ENCODE measurements around the gene ATP8B3.

The ATP8B3 gene

DNA sequence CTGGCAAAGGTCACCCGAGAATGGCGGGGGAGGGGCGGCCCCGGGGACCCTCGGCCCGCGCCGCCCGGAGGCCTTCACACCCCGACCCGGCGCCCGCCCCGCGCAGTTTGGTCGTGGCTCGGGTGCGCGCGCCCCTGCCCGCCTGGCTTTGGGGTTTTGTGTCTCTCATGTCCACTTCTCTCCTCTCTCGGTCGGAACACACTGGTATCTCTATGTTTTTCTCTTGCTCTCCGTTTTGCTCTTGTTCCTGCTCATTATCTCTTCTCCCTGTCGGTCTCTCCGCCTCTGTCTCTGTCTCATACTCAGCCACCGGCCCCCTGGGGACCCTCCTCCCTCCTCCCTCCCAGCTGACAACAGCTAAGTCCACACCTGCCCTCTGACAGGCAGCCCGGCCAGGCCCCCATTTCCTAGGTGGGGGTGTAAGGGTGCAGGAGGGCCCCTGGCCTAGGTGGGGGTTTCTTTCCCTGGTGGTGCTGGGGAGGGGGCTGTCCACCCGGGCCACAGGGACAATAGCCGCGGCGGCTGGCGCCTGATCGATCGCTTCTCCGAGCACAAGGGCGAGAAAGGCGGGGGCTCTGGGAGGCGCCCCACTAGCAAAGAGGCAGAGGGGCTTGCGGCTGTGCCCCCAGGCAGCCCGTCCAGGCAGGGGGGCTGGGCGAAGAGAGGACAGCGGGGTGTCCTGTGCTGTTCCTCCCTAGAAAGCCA, 56.5 kb downstream of the ATP8B3 start:
- TF ChIP-seq SIN3A (IDR thresholded peaks at IDR 0.05; ENCODE audit: borderline replicate concordance, insufficient read depth, low read length) (no peak), TAF1 (IDR thresholded peaks at IDR 0.05; ENCODE audit: borderline replicate concordance, insufficient read depth, low read length) (no peak)

DNA sequence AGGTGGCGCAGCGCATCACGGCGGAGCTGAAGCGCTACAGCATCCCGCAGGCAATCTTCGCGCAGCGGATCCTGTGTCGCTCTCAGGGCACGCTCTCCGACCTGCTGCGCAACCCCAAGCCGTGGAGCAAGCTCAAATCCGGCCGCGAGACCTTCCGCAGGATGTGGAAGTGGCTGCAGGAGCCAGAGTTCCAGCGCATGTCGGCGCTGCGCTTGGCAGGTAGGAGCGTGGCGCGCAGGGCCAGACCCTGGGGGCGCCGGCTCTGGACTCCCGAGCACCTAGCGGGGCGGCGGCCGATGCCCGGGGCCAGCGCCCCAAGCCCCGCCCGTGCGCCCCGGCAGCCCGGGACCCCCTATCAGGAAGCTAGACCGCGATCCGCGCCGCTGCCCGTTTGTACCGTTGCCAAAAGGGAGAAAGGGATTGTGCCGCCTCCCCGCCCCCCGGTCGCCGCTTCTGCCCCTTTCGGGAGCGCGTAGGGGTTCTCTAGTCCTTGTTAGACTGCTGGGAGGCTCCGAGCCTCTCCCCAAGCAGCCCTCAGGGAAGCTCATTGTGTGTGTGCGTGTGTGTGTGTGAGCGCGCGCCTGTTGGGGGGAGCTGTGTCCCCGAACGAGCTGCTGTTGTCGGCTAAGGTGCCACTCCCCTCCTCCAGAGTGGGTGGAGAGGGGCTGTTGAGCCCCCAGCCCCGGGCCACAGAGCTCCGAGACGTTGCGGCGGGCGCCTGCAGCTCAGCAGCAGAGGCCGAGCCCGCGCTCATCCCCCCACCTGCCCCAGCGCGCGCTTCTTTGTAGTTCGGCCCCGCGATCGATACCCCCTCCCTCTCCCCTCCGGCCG, 57.2 kb downstream of the ATP8B3 start:
- TF ChIP-seq SIN3A (IDR thresholded peaks at IDR 0.05; ENCODE audit: borderline replicate concordance, insufficient read depth, low read length) (no peak), REST (IDR thresholded peaks at IDR 0.05; ENCODE audit: insufficient read depth in 1 of 2, low read depth in 2 of 2, low read length in 2 of 2) (no peak), FOXP2 (optimal IDR thresholded peaks at IDR 0.05; ENCODE audit: borderline replicate concordance, extremely low read depth, extremely low read length, insufficient read depth) (no peak), TAF1 (IDR thresholded peaks at IDR 0.05; ENCODE audit: borderline replicate concordance, insufficient read depth, low read length) (no peak), POLR2AphosphoS5 (IDR thresholded peaks at IDR 0.05; ENCODE audit: low read depth, low read length) (no peak)

DNA sequence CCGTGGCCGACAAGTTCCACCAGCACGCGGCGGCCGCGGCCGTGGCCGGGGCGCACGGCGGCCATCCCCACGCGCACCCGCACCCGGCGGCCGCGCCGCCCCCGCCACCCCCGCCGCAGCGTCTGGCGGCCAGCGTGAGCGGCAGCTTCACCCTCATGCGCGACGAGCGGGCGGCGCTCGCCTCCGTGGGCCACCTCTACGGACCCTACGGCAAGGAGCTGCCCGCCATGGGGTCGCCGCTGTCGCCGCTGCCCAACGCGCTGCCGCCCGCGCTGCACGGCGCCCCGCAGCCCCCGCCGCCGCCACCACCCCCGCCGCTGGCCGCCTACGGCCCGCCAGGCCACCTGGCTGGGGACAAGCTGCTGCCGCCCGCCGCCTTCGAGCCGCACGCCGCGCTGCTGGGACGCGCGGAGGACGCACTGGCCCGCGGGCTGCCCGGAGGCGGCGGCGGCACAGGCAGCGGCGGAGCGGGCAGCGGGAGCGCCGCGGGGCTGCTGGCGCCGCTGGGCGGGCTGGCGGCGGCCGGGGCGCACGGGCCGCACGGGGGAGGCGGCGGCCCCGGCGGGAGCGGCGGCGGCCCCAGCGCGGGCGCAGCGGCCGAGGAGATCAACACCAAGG, 57.9 kb downstream of the ATP8B3 start:
- TF ChIP-seq SIN3A (IDR thresholded peaks at IDR 0.05; ENCODE audit: borderline replicate concordance, insufficient read depth, low read length) = no peak
- no peak for TF ChIP-seq REST (IDR thresholded peaks at IDR 0.05; ENCODE audit: insufficient read depth in 1 of 2, low read depth in 2 of 2, low read length in 2 of 2)
- no peak for TF ChIP-seq TAF1 (IDR thresholded peaks at IDR 0.05; ENCODE audit: borderline replicate concordance, insufficient read depth, low read length)
- TF ChIP-seq POLR2AphosphoS5 (IDR thresholded peaks at IDR 0.05; ENCODE audit: low read depth, low read length) = no peak
- no peak for TF ChIP-seq FOXP2 (optimal IDR thresholded peaks at IDR 0.05; ENCODE audit: borderline replicate concordance, extremely low read depth, extremely low read length, insufficient read depth)

GRCh38 chr19:1752757-1753728, 59.0 kb downstream of the ATP8B3 start, which contains the start of gene ONECUT3:
Gene ONECUT3 (plus strand): TSS chr19:1753506. CDS start chr19:1753663, 157 bp downstream.
- TF ChIP-seq REST (IDR thresholded peaks at IDR 0.05; ENCODE audit: insufficient read depth in 1 of 2, low read depth in 2 of 2, low read length in 2 of 2) (no peak), TAF1 (IDR thresholded peaks at IDR 0.05; ENCODE audit: borderline replicate concordance, insufficient read depth, low read length) (no peak), POLR2AphosphoS5 (IDR thresholded peaks at IDR 0.05; ENCODE audit: low read depth, low read length) (no peak), SIN3A (IDR thresholded peaks at IDR 0.05; ENCODE audit: borderline replicate concordance, insufficient read depth, low read length) (no peak), FOXP2 (optimal IDR thresholded peaks at IDR 0.05; ENCODE audit: borderline replicate concordance, extremely low read depth, extremely low read length, insufficient read depth) (no peak)
